SU-DHL-6 (cell line): Measurements from ENCODE around the gene INPP4B.

Experiments used
- EZH2phosphoT487 ChIP-seq: fragments of 200-600 bp; sonication (generic), shearing (Covaris generic); conservative IDR thresholded peaks from 2 replicates; pipeline ENCODE4 v1.6.1; 2018; ENCODE audit warnings: mild to moderate bottlenecking, antibody characterized with exemption, low read length, moderate library complexity, mixed read lengths
- TF ChIP-seq, protein P1 (sequence below): fragments of 200-600 bp; sonication (generic); IDR thresholded peaks from one replicate; pipeline ENCODE4 v1.5.1; 2017; ENCODE audit warnings: antibody characterized with exemption, mild to moderate bottlenecking, low read length, moderate library complexity; ENCODE audit not compliant: insufficient read depth, poor library complexity, severe bottlenecking

DNA sequence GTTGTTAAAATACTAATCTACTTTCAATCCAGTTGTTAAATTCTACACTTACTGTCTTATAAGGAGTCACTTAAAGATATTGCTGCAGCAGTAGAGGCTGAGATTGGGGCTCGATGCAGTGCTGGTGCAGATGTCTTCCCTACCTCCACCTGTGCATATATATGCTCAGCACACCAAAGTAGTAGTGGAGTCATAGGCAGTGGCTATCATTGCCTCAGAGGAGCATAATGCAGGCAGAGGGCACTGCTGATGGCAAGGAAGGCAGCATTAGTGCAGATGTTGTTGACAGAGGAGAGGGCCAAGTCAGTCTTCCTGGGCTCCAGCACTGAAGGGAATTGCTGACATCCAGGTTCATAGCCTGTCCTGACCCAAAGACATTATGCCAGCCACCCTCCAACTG, 35.1 kb downstream of the INPP4B start:
- TF ChIP-seq, protein P1, sequence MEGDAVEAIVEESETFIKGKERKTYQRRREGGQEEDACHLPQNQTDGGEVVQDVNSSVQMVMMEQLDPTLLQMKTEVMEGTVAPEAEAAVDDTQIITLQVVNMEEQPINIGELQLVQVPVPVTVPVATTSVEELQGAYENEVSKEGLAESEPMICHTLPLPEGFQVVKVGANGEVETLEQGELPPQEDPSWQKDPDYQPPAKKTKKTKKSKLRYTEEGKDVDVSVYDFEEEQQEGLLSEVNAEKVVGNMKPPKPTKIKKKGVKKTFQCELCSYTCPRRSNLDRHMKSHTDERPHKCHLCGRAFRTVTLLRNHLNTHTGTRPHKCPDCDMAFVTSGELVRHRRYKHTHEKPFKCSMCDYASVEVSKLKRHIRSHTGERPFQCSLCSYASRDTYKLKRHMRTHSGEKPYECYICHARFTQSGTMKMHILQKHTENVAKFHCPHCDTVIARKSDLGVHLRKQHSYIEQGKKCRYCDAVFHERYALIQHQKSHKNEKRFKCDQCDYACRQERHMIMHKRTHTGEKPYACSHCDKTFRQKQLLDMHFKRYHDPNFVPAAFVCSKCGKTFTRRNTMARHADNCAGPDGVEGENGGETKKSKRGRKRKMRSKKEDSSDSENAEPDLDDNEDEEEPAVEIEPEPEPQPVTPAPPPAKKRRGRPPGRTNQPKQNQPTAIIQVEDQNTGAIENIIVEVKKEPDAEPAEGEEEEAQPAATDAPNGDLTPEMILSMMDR, result no peak
- TF ChIP-seq EZH2phosphoT487, result no peak
